Parathyroid adenoma (tissue), 2 donors: ENCODE measurements around the gene RNF212B.
A peak's percentile ranks its signal among the peaks of the same experiment; 100 is the strongest.
"Not testable (repeated sequence)": the region's sequence is repeated elsewhere in the genome, so short reads cannot be mapped to it uniquely, and the experiment has no call there.

Source experiments
- H2AFZ ChIP-seq: fragments of 300-600 bp; sonication (generic); one replicate; pipeline ENCODE4 v1.7.0; 2017; ENCODE audit warnings: antibody characterized with exemption, mild to moderate bottlenecking
- H3K27ac ChIP-seq: fragments of 300-600 bp; sonication (generic); one replicate; pipeline ENCODE4 v1.7.0; 2017
- H3K27me3 ChIP-seq: fragments of 300-600 bp; sonication (generic); one replicate; pipeline ENCODE4 v1.7.0; 2017; ENCODE audit warnings: low read length; ENCODE audit not compliant: control insufficient read depth, insufficient read depth
- H3K36me3 ChIP-seq: fragments of 300-600 bp; sonication (generic); one replicate; pipeline ENCODE4 v1.7.0; 2017; ENCODE audit warnings: low read length; ENCODE audit not compliant: control insufficient read depth, insufficient read depth
- H3K4me1 ChIP-seq: fragments of 300-600 bp; sonication (generic); one replicate; pipeline ENCODE4 v1.7.0; 2017; ENCODE audit warnings: control low read depth
- H3K4me2 ChIP-seq: fragments of 300-600 bp; sonication (generic); one replicate; pipeline ENCODE4 v1.7.0; 2017; ENCODE audit warnings: low read length
- H3K4me3 ChIP-seq: fragments of 300-600 bp; sonication (generic); one replicate; pipeline ENCODE4 v1.7.0; 2017; ENCODE audit warnings: low read depth, low read length
- H3K79me2 ChIP-seq: fragments of 300-600 bp; sonication (generic); one replicate; pipeline ENCODE4 v1.7.0; 2017; ENCODE audit warnings: control low read depth
- H3K9ac ChIP-seq: fragments of 300-600 bp; sonication (generic); one replicate; pipeline ENCODE4 v1.7.0; 2017; ENCODE audit warnings: mild to moderate bottlenecking
- H3K9me3 ChIP-seq: fragments of 300-600 bp; sonication (generic); one replicate; pipeline ENCODE4 v1.7.0; 2017; ENCODE audit warnings: low read length; ENCODE audit not compliant: control insufficient read depth
- TF ChIP-seq, protein P1 (sequence below): fragments of 300-600 bp; sonication (generic); IDR thresholded peaks from one replicate; pipeline ENCODE4 v1.7.0; 2017; ENCODE audit warnings: antibody characterized with exemption, mild to moderate bottlenecking
- donor health status: primary hyperparathyroidism.

The RNF212B gene

DNA sequence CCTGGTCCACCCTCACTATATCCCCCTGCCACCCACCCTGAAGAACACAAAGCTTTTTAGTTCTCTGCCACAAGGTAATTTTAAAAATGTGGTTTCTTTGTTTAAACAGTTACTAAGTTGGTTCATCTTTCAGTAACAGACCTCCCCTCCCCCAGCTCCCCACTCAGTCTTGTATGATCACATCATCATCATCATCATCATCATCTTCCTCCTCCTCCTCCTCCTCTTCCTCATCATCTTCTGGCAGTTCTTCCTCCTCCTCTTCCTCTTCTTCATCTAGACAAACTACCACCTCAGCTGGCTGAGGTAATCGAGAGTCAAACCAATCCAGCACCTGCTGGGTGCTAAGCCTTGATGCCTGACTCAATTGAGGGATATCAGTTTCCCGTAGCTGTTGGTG lies 37.7 kb downstream of the RNF212B start:
- no peaks in the 10 kb centered on the region for H3K4me1 ChIP-seq
- no peak overlapping the region for H3K4me2 ChIP-seq
- H2AFZ ChIP-seq: no peak overlapping the region
- TF ChIP-seq, protein P1, sequence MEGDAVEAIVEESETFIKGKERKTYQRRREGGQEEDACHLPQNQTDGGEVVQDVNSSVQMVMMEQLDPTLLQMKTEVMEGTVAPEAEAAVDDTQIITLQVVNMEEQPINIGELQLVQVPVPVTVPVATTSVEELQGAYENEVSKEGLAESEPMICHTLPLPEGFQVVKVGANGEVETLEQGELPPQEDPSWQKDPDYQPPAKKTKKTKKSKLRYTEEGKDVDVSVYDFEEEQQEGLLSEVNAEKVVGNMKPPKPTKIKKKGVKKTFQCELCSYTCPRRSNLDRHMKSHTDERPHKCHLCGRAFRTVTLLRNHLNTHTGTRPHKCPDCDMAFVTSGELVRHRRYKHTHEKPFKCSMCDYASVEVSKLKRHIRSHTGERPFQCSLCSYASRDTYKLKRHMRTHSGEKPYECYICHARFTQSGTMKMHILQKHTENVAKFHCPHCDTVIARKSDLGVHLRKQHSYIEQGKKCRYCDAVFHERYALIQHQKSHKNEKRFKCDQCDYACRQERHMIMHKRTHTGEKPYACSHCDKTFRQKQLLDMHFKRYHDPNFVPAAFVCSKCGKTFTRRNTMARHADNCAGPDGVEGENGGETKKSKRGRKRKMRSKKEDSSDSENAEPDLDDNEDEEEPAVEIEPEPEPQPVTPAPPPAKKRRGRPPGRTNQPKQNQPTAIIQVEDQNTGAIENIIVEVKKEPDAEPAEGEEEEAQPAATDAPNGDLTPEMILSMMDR: no peak
- no peak overlapping the region for H3K4me3 ChIP-seq
- no peak overlapping the region for H3K27ac ChIP-seq
- no peak overlapping the region for H3K9ac ChIP-seq
- H3K79me2 ChIP-seq: peaks cover 7% of the 10 kb centered on the region
- H3K27me3 ChIP-seq: no peaks in the 10 kb centered on the region
- H3K36me3 ChIP-seq: no peaks in the 10 kb centered on the region
- H3K9me3 ChIP-seq: no peaks in the 10 kb centered on the region

DNA sequence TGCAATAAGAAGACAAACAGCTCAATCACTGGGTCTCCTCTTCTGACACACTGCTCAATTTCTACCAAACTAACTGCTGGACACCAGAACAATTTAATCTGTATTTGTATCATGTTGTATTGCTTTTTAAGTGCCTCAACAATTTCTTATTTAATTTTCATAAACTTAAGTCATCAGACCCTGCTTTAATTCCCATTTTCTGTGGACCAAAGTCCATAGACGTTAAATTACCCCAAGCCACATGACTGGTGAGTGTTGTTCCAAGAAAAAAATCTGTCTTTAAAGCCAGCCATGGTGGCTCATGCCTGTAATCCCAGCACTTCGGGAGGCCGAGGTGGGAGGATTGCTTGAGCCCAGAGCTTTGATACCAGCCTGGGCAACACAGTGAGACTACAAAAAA lies 39.5 kb downstream of the RNF212B start:
- no peak overlapping the region for H3K4me3 ChIP-seq
- no peaks in the 10 kb centered on the region for H3K27me3 ChIP-seq
- no peaks in the 10 kb centered on the region for H3K36me3 ChIP-seq
- no peaks in the 10 kb centered on the region for H3K4me1 ChIP-seq
- H3K79me2 ChIP-seq: peaks cover 20% of the 10 kb centered on the region
- TF ChIP-seq, protein P1: no peak
- H3K4me2 ChIP-seq: no peak overlapping the region
- no peaks in the 10 kb centered on the region for H3K9me3 ChIP-seq
- H3K9ac ChIP-seq: no peak overlapping the region
- H2AFZ ChIP-seq: no peak overlapping the region
- H3K27ac ChIP-seq: no peak overlapping the region

DNA sequence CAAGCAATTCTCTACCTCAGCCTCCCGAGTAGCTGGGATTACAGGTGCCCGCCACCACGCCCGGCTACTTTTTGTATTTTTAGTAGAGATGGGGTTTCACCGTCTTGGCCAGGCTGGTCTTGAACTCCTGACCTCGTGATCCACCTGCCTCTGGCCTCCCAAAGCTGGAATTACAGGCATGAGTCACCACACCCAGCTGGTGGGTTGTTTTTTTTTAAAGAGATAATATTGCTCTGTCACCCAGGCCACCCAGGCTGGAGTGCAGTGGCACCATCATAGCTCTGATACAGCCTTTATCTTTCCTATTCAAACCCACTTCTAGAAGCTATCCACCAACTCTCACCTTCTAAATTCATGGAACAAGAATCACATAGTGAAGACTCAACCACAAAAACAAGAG lies 40.2 kb downstream of the RNF212B start:
- H3K36me3 ChIP-seq, H3K4me3 ChIP-seq, H3K9ac ChIP-seq, H3K4me2 ChIP-seq, H3K27me3 ChIP-seq, H3K27ac ChIP-seq, H3K4me1 ChIP-seq, H3K9me3 ChIP-seq, H2AFZ ChIP-seq: not testable (repeated sequence)
- H3K79me2 ChIP-seq: peaks cover 20% of the 10 kb centered on the region

DNA sequence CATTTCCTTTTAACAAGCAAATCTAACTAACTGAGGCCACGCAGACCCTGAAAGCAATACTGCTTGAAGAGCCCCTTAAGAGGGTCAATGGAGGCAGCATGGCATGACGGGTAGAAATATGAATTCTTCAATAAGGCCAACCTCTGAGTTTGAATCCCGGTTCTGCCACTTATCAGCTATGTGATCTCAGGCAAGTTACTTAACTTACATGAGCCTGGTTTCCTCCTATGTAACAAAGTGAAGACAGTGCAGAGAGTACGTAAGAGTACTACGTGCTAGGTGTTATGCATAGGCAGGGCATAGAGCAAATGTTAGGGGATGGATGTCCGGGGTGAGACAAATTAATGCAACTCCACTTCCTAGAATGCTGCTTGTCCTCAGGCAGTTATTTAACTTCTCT lies 43.5 kb downstream of the RNF212B start:
- no peaks in the 10 kb centered on the region for H3K36me3 ChIP-seq
- H3K79me2 ChIP-seq: peaks cover 23% of the 10 kb centered on the region
- H3K4me1 ChIP-seq: no peaks in the 10 kb centered on the region
- H3K27ac ChIP-seq: no peak overlapping the region
- H3K9ac ChIP-seq: no peak overlapping the region
- no peak overlapping the region for H3K4me3 ChIP-seq
- TF ChIP-seq, protein P1: no peak
- no peak overlapping the region for H3K4me2 ChIP-seq
- no peaks in the 10 kb centered on the region for H3K27me3 ChIP-seq
- no peaks in the 10 kb centered on the region for H3K9me3 ChIP-seq
- H2AFZ ChIP-seq: no peak overlapping the region

DNA sequence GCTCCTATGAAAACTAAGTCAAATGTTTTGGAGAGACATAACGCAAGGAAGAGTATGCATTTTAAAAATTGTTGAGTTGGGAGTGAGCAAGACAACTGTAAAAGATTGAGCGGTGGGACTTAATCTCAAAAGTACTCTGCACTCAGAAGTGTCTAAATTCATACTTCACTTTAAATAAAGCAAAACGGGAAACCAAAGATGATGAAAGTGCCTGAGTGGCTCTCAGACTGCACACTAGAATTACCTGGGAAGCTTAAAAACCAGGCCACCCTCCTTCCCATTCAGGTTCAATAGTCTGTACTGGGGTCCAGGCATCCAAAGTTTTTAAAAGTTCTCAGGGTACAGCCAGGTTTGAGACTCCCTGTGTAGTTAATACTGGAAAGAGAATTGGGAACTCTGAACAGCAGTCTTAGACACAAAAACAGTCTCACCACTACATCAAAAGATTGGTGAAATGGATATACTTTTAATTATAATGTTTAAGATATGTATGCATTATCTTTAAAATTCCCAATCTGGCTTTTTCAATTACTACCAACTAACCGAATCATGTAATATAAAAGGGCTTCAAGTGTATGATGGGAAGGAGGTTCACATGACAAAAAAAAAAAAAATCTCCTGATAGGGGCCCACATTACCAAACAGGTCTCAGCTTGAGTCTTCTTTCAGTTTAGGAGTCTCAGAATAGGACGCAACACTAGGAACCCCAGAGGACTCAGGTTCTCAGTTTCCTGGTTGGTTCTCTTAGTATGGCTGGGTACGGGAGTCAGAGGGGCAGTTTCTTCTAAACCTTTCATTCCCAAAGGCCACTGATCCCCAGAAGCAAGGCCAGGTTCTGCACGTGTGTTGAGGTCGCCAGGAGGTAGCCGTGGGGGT lies 47.2 kb downstream of the RNF212B start:
- no peaks in the 10 kb centered on the region for H3K27me3 ChIP-seq
- peak overlapping the region; percentile 76 for H3K27ac ChIP-seq
- peaks cover 5% of the 10 kb centered on the region for H3K4me1 ChIP-seq
- peak overlapping the region; percentile 94 for H2AFZ ChIP-seq
- H3K9ac ChIP-seq: no peak overlapping the region
- no peaks in the 10 kb centered on the region for H3K36me3 ChIP-seq
- H3K4me2 ChIP-seq: peak overlapping the region; percentile 75
- peaks cover 21% of the 10 kb centered on the region for H3K79me2 ChIP-seq
- H3K9me3 ChIP-seq: no peaks in the 10 kb centered on the region
- TF ChIP-seq, protein P1: no peak
- peak overlapping the region; percentile 87 for H3K4me3 ChIP-seq
